Psoas muscle (tissue), 8 donors: ENCODE measurements around the gene ZNF296. TPM values are rescaled to one million over a fixed set of nuclear protein-coding genes. Genes with fewer than 3 reads are reported as not detected.

Source experiments
- ATAC-seq, 4 donors: fragments of 200-7000 bp; cut with Tn5 transposase; one replicate each; pipeline ENCODE4 v1.9.1; 2020; ENCODE audit warnings: moderate library complexity in 3 of 4, mild to moderate bottlenecking in 2 of 4
- DNase-seq, 2 donors: peaks; one replicate each; pipeline ENCODE4 v3.0.0-alpha.2; 2020
- H3K27ac ChIP-seq: fragments of 200-600 bp; one replicate; pipeline ENCODE4 v1.8.0; 2022
- H3K27me3 ChIP-seq, 3 donors: fragments of 200-600 bp in 1 of 3; one replicate each; pipeline versions ENCODE4 v1.6.1 to v1.8.0; 2013 to 2022; ENCODE audit warnings: low read length in 2 of 3, mild to moderate bottlenecking in 2 of 3, moderate library complexity in 1 of 3; ENCODE audit not compliant: insufficient read depth in 3 of 3
- H3K36me3 ChIP-seq, 2 donors: fragments of 200-600 bp in 1 of 2; one replicate each; pipeline versions ENCODE4 v1.6.1 to v1.8.0; 2013 to 2022; ENCODE audit warnings: low read depth in 1 of 2, mild to moderate bottlenecking in 1 of 2, moderate library complexity in 1 of 2; ENCODE audit not compliant: insufficient read depth in 1 of 2
- H3K4me1 ChIP-seq: fragments of 200-600 bp; one replicate; pipeline ENCODE4 v1.8.0; 2022
- H3K4me3 ChIP-seq: fragments of 200-600 bp; one replicate; pipeline ENCODE4 v1.8.0; 2022; ENCODE audit warnings: mild to moderate bottlenecking
- H3K9me3 ChIP-seq: fragments of 200-600 bp; one replicate; pipeline ENCODE4 v1.8.0; 2022
- CTCF ChIP-seq: fragments of 200-600 bp; IDR thresholded peaks from one replicate; pipeline ENCODE4 v1.8.0; 2022; ENCODE audit warnings: antibody characterized with exemption
- WGBS, 3 donors: extraction: QIAGEN DNeasy Blood & Tissue Kit; methylation state at CpG; one replicate each; pipeline versions ENCODE4 v1.1.6 to v1.1.7; 2013; 5-methylcytosine and 5-hydroxymethylcytosine counted together
- intact Hi-C, 2 donors: fragments of 100-400 bp; cut with DNase I; formaldehyde crosslinking; loops; one replicate each; pipeline versions ENCODE4 v1.11.0 to v1.14.2; 2022
- polyA plus RNA-seq, 3 donors: library from polyadenylated mRNA; stranded (reverse); fragments of 200-250 nt; gene quantifications; one replicate each; pipeline ENCODE4 v1.2.3, GENCODE V29; 2013
- total RNA-seq, 4 donors: library from RNA; stranded (reverse); fragmentation: NEBNext Ultra II Directional in 2 of 4; extraction: Animal tissue kit (Norgen Biotek cat#: 25700) in 2 of 4; gene quantifications; one replicate each; pipeline versions ENCODE4 v1.2.1 to v1.2.4, GENCODE V29; 2021 to 2023
- donor health status: healthy with polysubstance abuse.
- donor health status: DM: no; HTN: no; CAD: no; lungs with moderate emphysema.
- donor health status: Bipolar disorder and iron deficiency.
- donor health status: healthy.
- donor health status: DM: yes; HTN: yes; CAD: no.
- donor health status: DM: no; HTN: no; CAD: no.
- donor health status: DM: no; HTN: no; CAD: no.
- donor health status: DM: yes; HTN: yes; CAD: no.

ZNF296 gene
- total and polyA plus RNA-seq, 7 donors, result 0.22 to 0.73 (median 0.40) TPM; not detected in 1

DNA sequence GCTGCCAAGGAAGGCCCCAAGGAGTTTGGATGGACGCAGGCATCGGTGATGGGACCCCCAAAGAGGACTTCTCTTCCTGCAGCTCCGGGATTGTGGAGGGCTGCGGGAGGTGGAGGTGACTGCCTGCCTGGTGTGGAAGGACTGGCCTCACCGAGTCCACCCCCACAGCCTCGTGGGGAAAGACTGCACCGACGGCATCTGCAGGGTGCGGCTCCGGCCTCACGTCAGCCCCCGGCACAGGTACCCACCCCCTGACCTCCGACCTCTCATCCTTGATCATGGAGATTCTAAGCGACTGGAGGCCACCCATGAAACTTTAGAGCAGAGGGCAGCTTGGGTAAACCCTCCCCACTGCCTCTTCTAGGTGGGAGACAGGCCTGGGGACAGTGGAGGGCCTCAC is 54.3 kb downstream of the ZNF296 start:
- intact Hi-C loops, result no loop called here
- no peak overlapping the region for H3K4me3 ChIP-seq
- no peaks in the 10 kb centered on the region for H3K27me3 ChIP-seq
- no peak for TF ChIP-seq CTCF
- no peak for ATAC-seq
- H3K27ac ChIP-seq, result no peak overlapping the region
- 79 to 82% (median 79%) methylated on average over 13 to 14 of the region's 14 CpGs for WGBS, 3 donors
- peaks cover 0 to 27% of the 10 kb centered on the region in 2 donors for H3K36me3 ChIP-seq
- no peak for DNase-seq
- H3K4me1 ChIP-seq, result no peaks in the 10 kb centered on the region
- H3K9me3 ChIP-seq, result no peaks in the 10 kb centered on the region

Other genes starting within 250 kb of the ZNF296 start
- gene NECTIN2, start 230.2 kb downstream of the ZNF296 start, total RNA-seq, result 10 to 100 TPM; 17.5 to 32.9 (median 24.1) TPM
- gene NECTIN2, start 230.2 kb downstream of the ZNF296 start, polyA plus RNA-seq, result 10 to 100 TPM in 2 of 3 donors, 1 to 10 TPM in 1; 9.0 to 18.1 (median 11.2) TPM
- gene TOMM40, start 185.2 kb downstream of the ZNF296 start, total RNA-seq, result 100 to 1,000 TPM in 1 of 4 donors, 10 to 100 TPM in 3; 42.3 to 111 (median 71.4) TPM
- gene TOMM40, start 185.2 kb downstream of the ZNF296 start, polyA plus RNA-seq, result 100 to 1,000 TPM in 1 of 3 donors, 10 to 100 TPM in 2; 67.6 to 330 (median 69.7) TPM
- 10 to 100 TPM in 3 of 4 donors, 1 to 10 TPM in 1; 7.1 to 19.0 (median 11.9) TPM for gene APOE, start 170.7 kb downstream of the ZNF296 start, total RNA-seq
- gene APOE, start 170.7 kb downstream of the ZNF296 start, polyA plus RNA-seq, result 10 to 100 TPM in 1 of 3 donors, 1 to 10 TPM in 2; 4.9 to 17.8 (median 6.8) TPM
- gene APOC1, start 161.9 kb downstream of the ZNF296 start, total RNA-seq, result 10 to 100 TPM in 1 of 4 donors, 1 to 10 TPM in 3; 5.7 to 16.8 (median 8.3) TPM
- gene APOC1, start 161.9 kb downstream of the ZNF296 start, polyA plus RNA-seq, result 10 to 100 TPM in 1 of 3 donors, 1 to 10 TPM in 2; 1.6 to 14.4 (median 4.7) TPM
- gene APOC4, start 134.2 kb downstream of the ZNF296 start, total RNA-seq, result not detected
- not detected for gene APOC4, start 134.2 kb downstream of the ZNF296 start, polyA plus RNA-seq
- gene APOC2, start 130.4 kb downstream of the ZNF296 start, total RNA-seq, result under 1 TPM in 1 of 4 donors, not detected in 3; 0.98 TPM
- not detected for gene APOC2, start 130.4 kb downstream of the ZNF296 start, polyA plus RNA-seq
- gene CLPTM1, start 121.1 kb downstream of the ZNF296 start, total RNA-seq, result 10 to 100 TPM; 78.4 to 98.7 (median 84.8) TPM
- gene CLPTM1, start 121.1 kb downstream of the ZNF296 start, polyA plus RNA-seq, result 100 to 1,000 TPM in 1 of 3 donors, 10 to 100 TPM in 2; 77.7 to 129 (median 98.3) TPM
- 10 to 100 TPM in 3 of 4 donors, 1 to 10 TPM in 1; 6.5 to 44.0 (median 13.5) TPM for gene RELB, start 75.0 kb downstream of the ZNF296 start, total RNA-seq
- 10 to 100 TPM; 10.3 to 14.1 (median 12.1) TPM for gene RELB, start 75.0 kb downstream of the ZNF296 start, polyA plus RNA-seq
- gene CLASRP, start 37.4 kb downstream of the ZNF296 start, total RNA-seq, result 10 to 100 TPM; 37.4 to 65.9 (median 47.1) TPM
- gene CLASRP, start 37.4 kb downstream of the ZNF296 start, polyA plus RNA-seq, result 10 to 100 TPM; 30.8 to 34.5 (median 33.2) TPM
- 10 to 100 TPM; 19.6 to 27.3 (median 24.3) TPM for gene GEMIN7, start 2.8 kb upstream of the ZNF296 start, total RNA-seq
- gene GEMIN7, start 2.8 kb upstream of the ZNF296 start, polyA plus RNA-seq, result 10 to 100 TPM; 40.9 to 51.1 (median 50.3) TPM
- 10 to 100 TPM; 27.0 to 34.6 (median 29.1) TPM for gene PPP1R37, start 16.7 kb upstream of the ZNF296 start, total RNA-seq
- gene PPP1R37, start 16.7 kb upstream of the ZNF296 start, polyA plus RNA-seq, result 10 to 100 TPM; 25.5 to 39.5 (median 36.3) TPM
- gene NKPD1, start 84.5 kb upstream of the ZNF296 start, total RNA-seq, result under 1 TPM in 3 of 4 donors, not detected in 1; 0.06 to 0.09 (median 0.08) TPM
- gene NKPD1, start 84.5 kb upstream of the ZNF296 start, polyA plus RNA-seq, result under 1 TPM in 2 of 3 donors, not detected in 1; 0.08 to 0.18 TPM
- gene TRAPPC6A, start 101.8 kb upstream of the ZNF296 start, total RNA-seq, result 10 to 100 TPM; 12.3 to 42.2 (median 20.6) TPM
- 10 to 100 TPM; 10.8 to 14.5 (median 12.9) TPM for gene TRAPPC6A, start 101.8 kb upstream of the ZNF296 start, polyA plus RNA-seq
- 1 to 10 TPM; 4.1 to 7.8 (median 5.1) TPM for gene BLOC1S3, start 102.3 kb upstream of the ZNF296 start, total RNA-seq
- 1 to 10 TPM; 3.3 to 6.6 (median 6.5) TPM for gene BLOC1S3, start 102.3 kb upstream of the ZNF296 start, polyA plus RNA-seq
- 1 to 10 TPM in 1 of 4 donors, under 1 TPM in 3; 0.62 to 1.3 (median 0.70) TPM for gene EXOC3L2, start 168.9 kb upstream of the ZNF296 start, total RNA-seq
- gene EXOC3L2, start 168.9 kb upstream of the ZNF296 start, polyA plus RNA-seq, result under 1 TPM; 0.17 to 0.53 (median 0.28) TPM
- 10 to 100 TPM; 29.7 to 37.7 (median 34.4) TPM for gene MARK4, start 174.8 kb upstream of the ZNF296 start, total RNA-seq
- 10 to 100 TPM; 11.0 to 12.5 (median 12.4) TPM for gene MARK4, start 174.8 kb upstream of the ZNF296 start, polyA plus RNA-seq
- gene CKM, start 246.4 kb upstream of the ZNF296 start, total RNA-seq, result over 10,000 TPM in 3 of 4 donors, 1,000 to 10,000 TPM in 1; 9,755 to 16,244 (median 12,984) TPM
- over 10,000 TPM in 2 of 3 donors, 1,000 to 10,000 TPM in 1; 9,503 to 23,818 (median 21,473) TPM for gene CKM, start 246.4 kb upstream of the ZNF296 start, polyA plus RNA-seq